Keratinocyte (primary cell): ENCODE results near the gene JAKMIP2. TPM values are rescaled to one million over a fixed set of nuclear protein-coding genes. Genes with fewer than 3 reads are reported as not detected.
"Not testable (repeated sequence)": the region's sequence is repeated elsewhere in the genome, so short reads cannot be mapped to it uniquely, and the experiment has no call there.

ENCODE experiments used
- DNase-seq: peaks from one replicate; pipeline ENCODE4 v3.0.0-alpha.2; 2011; ENCODE audit warnings: low read depth, missing footprints, low spot score
- FAIRE-seq: peaks from 2 replicates; lab custom pipeline; 2011; peaks lifted over from hg19 to GRCh38; lab: Jason Lieb, UNC
- H2AFZ ChIP-seq: 2 replicates; pipeline ENCODE4 v1.6.0; 2012; ENCODE audit warnings: low read length, control low read depth, inconsistent platforms; ENCODE audit not compliant: control insufficient read depth
- H3K27ac ChIP-seq: 2 replicates; pipeline ENCODE4 v1.5.1; 2011; ENCODE audit warnings: low read length; ENCODE audit not compliant: control insufficient read depth, insufficient read depth
- H3K27me3 ChIP-seq: 3 replicates; pipeline ENCODE4 v1.6.0; 2011; ENCODE audit warnings: low read length; ENCODE audit not compliant: control insufficient read depth, insufficient read depth; ENCODE audit errors: extremely low read depth
- H3K36me3 ChIP-seq, 2 experiments: 2 replicates in 1 of 2; 3 replicates in 1 of 2; pipeline ENCODE4 v1.5.1; 2011; ENCODE audit warnings: low read length in 2 of 2, mild to moderate bottlenecking in 1 of 2; ENCODE audit not compliant: control insufficient read depth in 2 of 2, insufficient read depth in 2 of 2; ENCODE audit errors: extremely low read depth in 1 of 2
- H3K4me1 ChIP-seq: 3 replicates; pipeline ENCODE4 v1.5.1; 2011; ENCODE audit warnings: low read length; ENCODE audit not compliant: control insufficient read depth, insufficient read depth; ENCODE audit errors: extremely low read depth
- H3K4me2 ChIP-seq: 3 replicates; pipeline ENCODE4 v1.6.0; 2011; ENCODE audit warnings: low read depth, low read length; ENCODE audit not compliant: control insufficient read depth, insufficient read depth; ENCODE audit errors: extremely low read depth
- H3K4me3 ChIP-seq, 3 experiments: fragments of 200-600 bp in 1 of 3; sonication (generic) in 1 of 3; 2 replicates in 2 of 3; 3 replicates in 1 of 3; pipeline ENCODE4 v1.5.1; 2011 to 2016; ENCODE audit warnings: low read length in 3 of 3, mild to moderate bottlenecking in 3 of 3, control low read depth in 2 of 3, inconsistent platforms in 1 of 3, low read depth in 1 of 3, mixed read lengths in 1 of 3, mixed run types in 1 of 3, moderate library complexity in 1 of 3; ENCODE audit not compliant: control insufficient read depth in 2 of 3, insufficient read depth in 2 of 3; ENCODE audit errors: extremely low read depth in 1 of 3
- H3K79me2 ChIP-seq: 2 replicates; pipeline ENCODE4 v1.6.0; 2012; ENCODE audit warnings: low read length; ENCODE audit not compliant: control insufficient read depth, insufficient read depth
- H3K9ac ChIP-seq: 3 replicates; pipeline ENCODE4 v1.6.0; 2011; ENCODE audit warnings: low read length; ENCODE audit not compliant: control insufficient read depth, insufficient read depth; ENCODE audit errors: extremely low read depth
- H3K9me1 ChIP-seq: 3 replicates; pipeline ENCODE4 v1.6.0; 2011; ENCODE audit warnings: low read length; ENCODE audit not compliant: control insufficient read depth, insufficient read depth; ENCODE audit errors: extremely low read depth
- H3K9me3 ChIP-seq: 2 replicates; pipeline ENCODE4 v1.5.1; 2012; ENCODE audit warnings: low read depth, low read length; ENCODE audit not compliant: control insufficient read depth
- H4K20me1 ChIP-seq: 3 replicates; pipeline ENCODE4 v1.6.0; 2011; ENCODE audit warnings: low read length; ENCODE audit not compliant: control insufficient read depth, insufficient read depth; ENCODE audit errors: extremely low read depth
- EZH2 ChIP-seq: IDR thresholded peaks from one replicate; pipeline ENCODE4 v1.6.1; 2012; ENCODE audit warnings: inconsistent platforms, mild to moderate bottlenecking, low read length, moderate library complexity
- dilution Hi-C: fragments of 300-500 bp; cut with MboI; formaldehyde crosslinking; loops from one replicate; pipeline ENCODE4 v1.7.0; 2020; ENCODE audit warnings: low sequenced_read_pairs; ENCODE audit not compliant: extremely low pct_ligation_motif_present
- polyA plus RNA-seq, 5 experiments: library from polyadenylated mRNA; depleted of rRNA in 3 of 5; stranded (reverse) in 3 of 5; stranded (forward) in 1 of 5; unstranded in 1 of 5; fragments of >200 nt; gene quantifications; 1 replicate in 1 of 5; 2 replicates in 3 of 5; 3 replicates in 1 of 5; pipeline versions ENCODE4 v1.2.1 to v1.2.3, GENCODE V29; 2011 to 2012; ENCODE audit warnings: missing spikeins in 2 of 5, low read depth in 1 of 5, low replicate concordance in 1 of 5
- TF ChIP-seq, protein P1 (sequence below), 3 experiments: IDR thresholded peaks in 1 of 3; conservative IDR thresholded peaks in 1 of 3; optimal IDR thresholded peaks in 1 of 3; 2 replicates in 2 of 3; 3 replicates in 1 of 3; pipeline versions ENCODE3 to v1.5.1; 2011; ENCODE audit warnings: low read length in 3 of 3, mild to moderate bottlenecking in 3 of 3, moderate library complexity in 2 of 3, control low read depth in 1 of 3, inconsistent platforms in 1 of 3; ENCODE audit not compliant: insufficient read depth in 2 of 3; ENCODE audit errors: extremely low read depth in 1 of 3

The JAKMIP2 gene
- polyA plus RNA-seq, 1 donor (not counting 4 experiments of a cell fraction or from before 2014, with no cell fraction given) = not detected

DNA sequence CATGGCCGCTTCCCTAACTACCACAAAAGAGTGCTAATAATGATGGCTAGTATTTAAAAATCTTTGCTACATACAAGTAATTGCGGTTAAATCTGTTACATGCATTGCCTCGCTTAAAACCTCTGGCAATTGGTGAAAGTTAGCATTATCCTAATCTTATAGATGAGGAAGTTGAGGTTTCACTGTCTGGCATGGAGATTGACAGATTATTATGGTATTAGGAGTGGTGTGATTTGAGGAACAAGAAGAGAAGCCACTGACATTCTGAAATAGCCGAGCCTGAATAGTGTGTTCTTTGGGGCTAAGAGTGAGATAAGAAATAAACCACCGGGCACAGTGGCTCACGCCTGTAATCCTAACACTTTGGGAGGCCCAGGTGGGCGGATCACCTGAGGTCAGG is 227.4 kb downstream of the JAKMIP2 start:
- Histone ChIP-seq H3K9me1 (no peaks in the 10 kb centered on the region), H3K27ac (no peak overlapping the region), H3K36me3 (no peaks in the 10 kb centered on the region), H3K4me1 (peaks cover 6% of the 10 kb centered on the region), H4K20me1 (no peaks in the 10 kb centered on the region), H3K27me3 (no peaks in the 10 kb centered on the region), H2AFZ (no peak overlapping the region), H3K9ac (no peak overlapping the region), H3K9me3 (no peaks in the 10 kb centered on the region), H3K79me2 (no peaks in the 10 kb centered on the region), H3K4me2 (no peak overlapping the region), H3K4me3 (no peak overlapping the region)
- TF ChIP-seq EZH2 = no peak
- TF ChIP-seq, protein P1, sequence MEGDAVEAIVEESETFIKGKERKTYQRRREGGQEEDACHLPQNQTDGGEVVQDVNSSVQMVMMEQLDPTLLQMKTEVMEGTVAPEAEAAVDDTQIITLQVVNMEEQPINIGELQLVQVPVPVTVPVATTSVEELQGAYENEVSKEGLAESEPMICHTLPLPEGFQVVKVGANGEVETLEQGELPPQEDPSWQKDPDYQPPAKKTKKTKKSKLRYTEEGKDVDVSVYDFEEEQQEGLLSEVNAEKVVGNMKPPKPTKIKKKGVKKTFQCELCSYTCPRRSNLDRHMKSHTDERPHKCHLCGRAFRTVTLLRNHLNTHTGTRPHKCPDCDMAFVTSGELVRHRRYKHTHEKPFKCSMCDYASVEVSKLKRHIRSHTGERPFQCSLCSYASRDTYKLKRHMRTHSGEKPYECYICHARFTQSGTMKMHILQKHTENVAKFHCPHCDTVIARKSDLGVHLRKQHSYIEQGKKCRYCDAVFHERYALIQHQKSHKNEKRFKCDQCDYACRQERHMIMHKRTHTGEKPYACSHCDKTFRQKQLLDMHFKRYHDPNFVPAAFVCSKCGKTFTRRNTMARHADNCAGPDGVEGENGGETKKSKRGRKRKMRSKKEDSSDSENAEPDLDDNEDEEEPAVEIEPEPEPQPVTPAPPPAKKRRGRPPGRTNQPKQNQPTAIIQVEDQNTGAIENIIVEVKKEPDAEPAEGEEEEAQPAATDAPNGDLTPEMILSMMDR (optimal IDR thresholded peaks at IDR 0.05 in 1 of 3, IDR thresholded peaks at IDR 0.05 in 1 of 3, conservative IDR thresholded peaks at IDR 0.05 in 1 of 3; ENCODE audit: extremely low read depth in 1 of 3, insufficient read depth in 2 of 3, low read length in 3 of 3) = no peak
- FAIRE-seq (no peak), DNase-seq (no peak)
- dilution Hi-C loops = no loop called here

DNA sequence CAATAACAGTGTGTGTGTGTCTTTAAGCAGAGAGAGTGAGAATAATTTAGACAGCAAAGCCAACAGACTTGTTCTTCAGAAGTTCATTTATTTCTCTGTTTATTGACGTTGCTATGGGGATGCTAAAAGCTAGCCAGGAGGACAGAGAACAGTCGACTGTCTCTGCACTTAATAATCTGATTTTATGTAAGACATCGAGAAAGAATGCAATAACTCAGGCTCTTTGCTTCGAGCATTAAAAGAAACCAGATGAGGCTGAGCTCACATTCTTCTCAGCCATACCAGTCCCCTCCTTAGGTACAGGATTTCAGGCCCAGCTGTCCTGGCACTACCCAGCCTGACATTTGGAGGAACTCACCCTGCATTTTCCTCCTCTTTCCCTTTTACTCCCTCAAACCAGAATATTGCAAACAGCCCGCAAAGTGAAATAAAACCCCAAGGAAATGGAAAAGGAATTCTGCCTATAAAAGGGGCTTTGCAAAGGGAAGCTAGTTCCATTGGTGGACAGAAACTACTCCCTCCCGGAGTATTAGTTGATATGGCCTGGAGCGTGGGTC is 228.2 kb downstream of the JAKMIP2 start:
- H3K4me3 ChIP-seq = peak overlapping the region in 1 of 3 experiments; percentile 18
- FAIRE-seq = no peak
- H3K9ac ChIP-seq = peak overlapping the region; percentile 35

DNA sequence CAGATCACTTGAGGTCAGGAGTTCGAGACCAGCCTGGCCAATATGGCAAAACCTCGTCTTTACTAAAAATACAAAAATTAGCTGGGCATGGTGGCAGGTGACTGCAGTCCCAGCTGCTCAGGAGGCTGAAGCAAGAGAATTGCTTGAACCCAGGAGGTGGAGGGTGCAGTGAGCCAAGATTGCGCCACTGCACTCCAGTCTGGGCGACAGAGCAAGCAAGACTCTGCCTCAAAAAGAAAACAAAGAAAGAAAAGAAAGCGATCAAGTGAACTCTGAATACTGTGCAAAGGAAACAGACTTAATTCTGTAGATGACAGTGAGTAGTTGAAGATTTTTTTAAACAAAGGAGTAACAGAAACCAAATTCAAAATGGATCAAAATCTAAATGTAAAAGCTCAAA is 228.7 kb downstream of the JAKMIP2 start:
- H3K9me1 ChIP-seq, H3K27me3 ChIP-seq, H4K20me1 ChIP-seq, H3K9ac ChIP-seq, H3K79me2 ChIP-seq, H3K4me1 ChIP-seq, H3K9me3 ChIP-seq, dilution Hi-C loops, H3K36me3 ChIP-seq, DNase-seq, FAIRE-seq, H3K27ac ChIP-seq, H3K4me3 ChIP-seq: not testable (repeated sequence)
- Histone ChIP-seq H2AFZ (peak overlapping the region; percentile 74), H3K4me2 (peak overlapping the region; percentile 37)

More for the DNA sequence above, 228.2 kb downstream of the JAKMIP2 start:
- Histone ChIP-seq H3K4me1 (peaks cover 6% of the 10 kb centered on the region), H3K9me1 (no peaks in the 10 kb centered on the region), H3K27ac (no peak overlapping the region), H2AFZ (peak overlapping the region; percentile 74), H4K20me1 (no peaks in the 10 kb centered on the region), H3K79me2 (no peaks in the 10 kb centered on the region), H3K9me3 (no peaks in the 10 kb centered on the region), H3K27me3 (no peaks in the 10 kb centered on the region), H3K4me2 (peak overlapping the region; percentile 37), H3K36me3 (no peaks in the 10 kb centered on the region)
- dilution Hi-C loops = no loop called here
- no peak for TF ChIP-seq EZH2
- TF ChIP-seq, protein P1 (optimal IDR thresholded peaks at IDR 0.05 in 1 of 3, IDR thresholded peaks at IDR 0.05 in 1 of 3, conservative IDR thresholded peaks at IDR 0.05 in 1 of 3; ENCODE audit: extremely low read depth in 1 of 3, insufficient read depth in 2 of 3, low read length in 3 of 3) = no peak
- DNase-seq = no peak
